ENCODE data around the gene POLA2. TPM values are rescaled to one million over a fixed set of nuclear protein-coding genes. Genes with fewer than 3 reads are reported as not detected.

POLA2 gene
- 12.6 and 13.3 TPM in 2 replicates for polyA plus RNA-seq (2013)

DNA sequence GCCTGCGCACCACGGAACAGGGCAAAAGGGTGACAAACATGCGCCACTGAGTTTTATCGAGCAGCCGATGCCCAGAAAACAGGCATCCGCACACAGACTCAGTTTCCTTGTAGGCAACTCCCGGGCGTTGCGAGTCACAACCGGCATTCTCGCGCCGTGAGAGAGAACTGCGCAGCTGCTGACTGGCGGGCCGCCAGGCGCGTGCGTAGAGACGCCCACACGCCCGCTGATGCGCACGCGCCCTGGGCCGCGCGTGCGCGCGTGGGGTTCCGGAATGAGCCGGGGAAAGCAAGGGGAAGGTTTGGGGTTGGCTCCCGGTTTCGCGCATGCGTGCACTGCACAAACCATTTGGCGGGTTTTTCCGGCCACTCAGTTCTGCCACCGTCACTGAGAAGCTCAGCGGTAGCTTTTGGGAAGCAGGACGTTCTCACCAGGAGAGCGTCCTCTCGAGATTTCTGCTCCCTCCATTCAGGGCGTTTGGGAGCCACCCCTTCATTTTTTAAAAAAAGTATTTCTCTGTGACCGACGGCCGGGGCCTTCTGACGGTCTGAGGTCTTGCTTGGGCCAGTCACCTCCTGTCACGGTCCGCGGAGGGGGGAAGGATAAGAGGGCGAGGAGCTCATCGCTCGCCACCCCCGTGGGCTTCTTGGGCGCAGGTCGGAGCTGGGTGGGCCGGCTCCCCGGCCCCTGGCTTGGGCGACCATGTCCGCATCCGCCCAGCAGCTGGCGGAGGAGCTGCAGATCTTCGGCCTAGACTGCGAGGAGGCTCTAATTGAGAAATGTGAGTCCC, at the start of gene POLA2:
TSS of gene POLA2 (plus strand) at position 372 of the 790 bp plus-strand sequence. CDS start at position 703, 331 bp downstream.
- Histone ChIP-seq H3K4me1 (ENCODE audit: control insufficient read depth in 1 of 2, insufficient read depth in 2 of 2, low read length in 2 of 2) (peaks cover 0 to 5% of the 10 kb centered on the region in 2 experiments), H3K4me2 (ENCODE audit: low read length) (peak within 1 kb of the TSS; percentile 89), H2AK5ac (ENCODE audit: low read length) (peak within 1 kb of the TSS; percentile 21), H2BK5ac (ENCODE audit: low read depth, low read length, poor library complexity) (peak within 1 kb of the TSS; percentile 19), H3K27ac (ENCODE audit: low read depth, low read length) (peak within 1 kb of the TSS; percentile 18), H4K12ac (ENCODE audit: low read depth, low read length) (peak within 1 kb of the TSS; percentile 20), H3K9ac (ENCODE audit: low read length) (peak within 1 kb of the TSS; percentile 97), H3K9me3 (ENCODE audit: insufficient read depth, low read depth, low read length) (no peaks in the 10 kb centered on the region), H3K18ac (ENCODE audit: low read length) (peak within 1 kb of the TSS; percentile 24), H3K4ac (ENCODE audit: low read depth, low read length) (peak within 1 kb of the TSS; percentile 80), H3K79me1 (ENCODE audit: low read length) (peaks cover 9% of the 10 kb centered on the region), H3K23ac (ENCODE audit: low read length) (no peak within 1 kb of the TSS), H4K8ac (ENCODE audit: low read depth, low read length) (peak within 1 kb of the TSS; percentile 77), H3K4me3 (ENCODE audit: low read depth, low read length) (peak within 1 kb of the TSS; percentile 85), H2AFZ (ENCODE audit: insufficient read depth, low read length, poor library complexity) (peak within 1 kb of the TSS; percentile 48), H2BK120ac (ENCODE audit: insufficient read depth, low read length, poor library complexity) (no peak within 1 kb of the TSS), H2BK12ac (ENCODE audit: low read length) (no peak within 1 kb of the TSS), H3K14ac (ENCODE audit: low read length) (peak within 1 kb of the TSS; percentile 32), H3K79me2 (ENCODE audit: control insufficient read depth, insufficient read depth, low read length, poor library complexity) (peaks cover 8% of the 10 kb centered on the region), H4K91ac (ENCODE audit: low read depth, low read length) (peak within 1 kb of the TSS; percentile 64), H3K36me3 (ENCODE audit: control insufficient read depth in 1 of 2, insufficient read depth in 2 of 2, low read length in 2 of 2) (peaks cover 4 to 9% of the 10 kb centered on the region in 2 experiments), H3K27me3 (ENCODE audit: insufficient read depth, low read length) (no peaks in the 10 kb centered on the region)
- DNase-seq: peak; percentile 98 to 100
- no CpG with 5 or more reads among the region's 66 CpGs for WGBS (ENCODE audit: extremely low coverage, insufficient coverage, insufficient read length)

DNA sequence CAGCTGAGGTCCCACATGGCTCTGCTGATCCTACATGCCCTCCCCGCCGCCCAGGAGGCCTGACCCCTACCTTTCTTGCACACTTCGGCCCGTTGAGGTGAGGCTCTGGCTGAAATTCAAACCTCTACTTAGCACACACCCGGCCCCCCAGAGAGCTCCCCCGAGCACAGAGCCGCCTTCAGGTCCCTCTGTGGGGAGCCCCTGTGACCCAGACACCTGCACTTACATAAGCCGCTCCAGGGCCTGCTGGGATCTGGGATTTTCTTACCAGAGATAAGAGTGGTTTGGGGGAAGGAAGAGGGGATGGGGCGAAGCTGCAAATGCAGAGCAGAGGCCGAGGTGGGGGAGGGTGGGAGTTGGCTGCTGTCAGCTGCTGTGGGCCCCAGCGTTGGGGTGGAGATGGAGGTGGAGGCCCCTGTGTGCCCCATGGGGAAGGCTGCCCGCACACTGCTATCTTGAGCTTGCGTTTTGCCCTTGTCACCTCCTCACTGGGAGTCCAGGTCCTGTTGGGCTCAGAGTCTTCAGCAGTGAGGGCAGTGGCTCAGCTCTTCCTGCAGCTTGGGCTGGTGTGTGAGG, 49.4 kb upstream of the POLA2 start:
- no peak overlapping the region for H2BK5ac ChIP-seq (ENCODE audit: low read depth, low read length, poor library complexity)
- no peaks in the 10 kb centered on the region for H3K27me3 ChIP-seq (ENCODE audit: insufficient read depth, low read length)
- H3K27ac ChIP-seq (ENCODE audit: low read depth, low read length): no peak overlapping the region
- no peak overlapping the region for H3K23ac ChIP-seq (ENCODE audit: low read length)
- H3K9me3 ChIP-seq (ENCODE audit: insufficient read depth, low read depth, low read length): peaks cover 1% of the 10 kb centered on the region
- WGBS (ENCODE audit: extremely low coverage, insufficient coverage, insufficient read length): no CpG with 5 or more reads among the region's 13 CpGs
- peaks cover 43 to 46% of the 10 kb centered on the region in 2 experiments for H3K36me3 ChIP-seq (ENCODE audit: control insufficient read depth in 1 of 2, insufficient read depth in 2 of 2, low read length in 2 of 2)
- no peak for DNase-seq
- no peak overlapping the region for H3K4me2 ChIP-seq (ENCODE audit: low read length)
- H4K12ac ChIP-seq (ENCODE audit: low read depth, low read length): no peak overlapping the region
- no peak overlapping the region for H3K4ac ChIP-seq (ENCODE audit: low read depth, low read length)
- H3K79me2 ChIP-seq (ENCODE audit: control insufficient read depth, insufficient read depth, low read length, poor library complexity): no peaks in the 10 kb centered on the region
- H3K18ac ChIP-seq (ENCODE audit: low read length): no peak overlapping the region
- no peak overlapping the region for H3K14ac ChIP-seq (ENCODE audit: low read length)
- H2BK12ac ChIP-seq (ENCODE audit: low read length): no peak overlapping the region
- H4K8ac ChIP-seq (ENCODE audit: low read depth, low read length): no peak overlapping the region
- no peak overlapping the region for H2AFZ ChIP-seq (ENCODE audit: insufficient read depth, low read length, poor library complexity)
- peaks cover 2% of the 10 kb centered on the region for H3K79me1 ChIP-seq (ENCODE audit: low read length)
- H2AK5ac ChIP-seq (ENCODE audit: low read length): no peak overlapping the region
- no peak overlapping the region for H2BK120ac ChIP-seq (ENCODE audit: insufficient read depth, low read length, poor library complexity)
- H3K4me1 ChIP-seq (ENCODE audit: control insufficient read depth in 1 of 2, insufficient read depth in 2 of 2, low read length in 2 of 2): peaks cover 3 to 8% of the 10 kb centered on the region in 2 experiments
- H3K4me3 ChIP-seq (ENCODE audit: low read depth, low read length): no peak overlapping the region
- peak overlapping the region; percentile 48 for H3K9ac ChIP-seq (ENCODE audit: low read length)
- no peak overlapping the region for H4K91ac ChIP-seq (ENCODE audit: low read depth, low read length)

DNA sequence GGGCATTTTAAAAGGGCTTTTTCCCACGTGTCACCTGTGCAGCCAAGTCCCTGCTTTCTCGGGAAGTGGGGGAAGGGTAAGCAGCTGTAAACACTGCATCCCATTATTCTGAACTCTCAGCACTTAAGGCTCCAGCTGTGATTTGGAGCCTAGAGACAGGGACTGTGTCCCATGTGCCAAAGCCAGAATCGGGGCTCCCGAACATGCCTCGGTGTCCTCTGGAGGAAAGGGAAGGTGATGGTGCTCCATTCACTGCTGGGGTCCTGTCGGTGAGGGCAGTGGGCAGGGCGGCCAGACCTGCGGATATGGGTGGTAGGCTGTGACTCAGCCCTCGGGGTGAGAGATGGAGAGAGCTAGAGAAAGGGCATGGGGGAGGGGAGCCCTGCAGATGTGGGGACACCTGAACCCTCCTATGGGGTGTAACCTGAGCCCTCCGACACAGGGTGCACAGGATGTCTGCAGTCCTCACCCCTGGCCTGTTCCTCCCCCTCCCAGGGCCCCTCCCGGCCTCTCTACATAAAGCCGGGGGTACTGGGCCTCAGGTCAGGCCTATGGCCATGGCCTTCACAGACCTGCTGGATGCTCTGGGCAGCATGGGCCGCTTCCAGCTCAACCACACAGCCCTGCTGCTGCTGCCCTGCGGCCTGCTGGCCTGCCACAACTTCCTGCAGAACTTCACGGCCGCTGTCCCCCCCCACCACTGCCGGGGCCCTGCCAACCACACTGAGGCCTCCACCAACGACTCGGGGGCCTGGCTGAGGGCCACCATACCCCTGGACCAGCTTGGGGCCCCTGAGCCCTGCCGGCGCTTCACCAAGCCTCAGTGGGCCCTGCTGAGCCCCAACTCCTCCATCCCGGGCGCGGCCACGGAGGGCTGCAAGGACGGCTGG, 48.2 kb upstream of the POLA2 start:
- Histone ChIP-seq H3K27me3 (ENCODE audit: insufficient read depth, low read length) (no peaks in the 10 kb centered on the region), H4K12ac (ENCODE audit: low read depth, low read length) (no peak overlapping the region), H3K36me3 (ENCODE audit: control insufficient read depth in 1 of 2, insufficient read depth in 2 of 2, low read length in 2 of 2) (peaks cover 32 to 36% of the 10 kb centered on the region in 2 experiments), H3K4me1 (ENCODE audit: control insufficient read depth in 1 of 2, insufficient read depth in 2 of 2, low read length in 2 of 2) (peaks cover 3 to 8% of the 10 kb centered on the region in 2 experiments), H3K27ac (ENCODE audit: low read depth, low read length) (no peak overlapping the region), H3K79me2 (ENCODE audit: control insufficient read depth, insufficient read depth, low read length, poor library complexity) (no peaks in the 10 kb centered on the region), H3K23ac (ENCODE audit: low read length) (no peak overlapping the region), H3K9ac (ENCODE audit: low read length) (no peak overlapping the region), H2BK120ac (ENCODE audit: insufficient read depth, low read length, poor library complexity) (no peak overlapping the region), H2AFZ (ENCODE audit: insufficient read depth, low read length, poor library complexity) (no peak overlapping the region), H3K14ac (ENCODE audit: low read length) (no peak overlapping the region), H3K4me2 (ENCODE audit: low read length) (no peak overlapping the region), H4K91ac (ENCODE audit: low read depth, low read length) (no peak overlapping the region), H4K8ac (ENCODE audit: low read depth, low read length) (no peak overlapping the region), H3K79me1 (ENCODE audit: low read length) (peaks cover 2% of the 10 kb centered on the region), H3K4ac (ENCODE audit: low read depth, low read length) (no peak overlapping the region), H3K9me3 (ENCODE audit: insufficient read depth, low read depth, low read length) (peaks cover 4% of the 10 kb centered on the region), H2AK5ac (ENCODE audit: low read length) (no peak overlapping the region), H2BK5ac (ENCODE audit: low read depth, low read length, poor library complexity) (no peak overlapping the region), H3K18ac (ENCODE audit: low read length) (no peak overlapping the region), H2BK12ac (ENCODE audit: low read length) (no peak overlapping the region), H3K4me3 (ENCODE audit: low read depth, low read length) (no peak overlapping the region)
- no CpG with 5 or more reads among the region's 26 CpGs for WGBS (ENCODE audit: extremely low coverage, insufficient coverage, insufficient read length)
- no peak for DNase-seq

- no peak overlapping the region for H3K4me2 ChIP-seq (ENCODE audit: low read length)
- peaks cover 2% of the 10 kb centered on the region for H3K79me1 ChIP-seq (ENCODE audit: low read length)
- H3K9me3 ChIP-seq (ENCODE audit: insufficient read depth, low read depth, low read length): peaks cover 4% of the 10 kb centered on the region
- H4K8ac ChIP-seq (ENCODE audit: low read depth, low read length): no peak overlapping the region
- H2BK12ac ChIP-seq (ENCODE audit: low read length): no peak overlapping the region
- H2BK5ac ChIP-seq (ENCODE audit: low read depth, low read length, poor library complexity): no peak overlapping the region
- H4K12ac ChIP-seq (ENCODE audit: low read depth, low read length): no peak overlapping the region
- H3K14ac ChIP-seq (ENCODE audit: low read length): no peak overlapping the region
- H2AFZ ChIP-seq (ENCODE audit: insufficient read depth, low read length, poor library complexity): no peak overlapping the region
- no peak for DNase-seq
- H3K4ac ChIP-seq (ENCODE audit: low read depth, low read length): no peak overlapping the region
- no peak overlapping the region for H2AK5ac ChIP-seq (ENCODE audit: low read length)
- H3K4me1 ChIP-seq (ENCODE audit: control insufficient read depth in 1 of 2, insufficient read depth in 2 of 2, low read length in 2 of 2): peaks cover 3 to 8% of the 10 kb centered on the region in 2 experiments
- H3K36me3 ChIP-seq (ENCODE audit: control insufficient read depth in 1 of 2, insufficient read depth in 2 of 2, low read length in 2 of 2): peaks cover 28% of the 10 kb centered on the region in 2 experiments
- H3K9ac ChIP-seq (ENCODE audit: low read length): no peak overlapping the region
- no peak overlapping the region for H3K27ac ChIP-seq (ENCODE audit: low read depth, low read length)
- no peak overlapping the region for H3K18ac ChIP-seq (ENCODE audit: low read length)
- no peak overlapping the region for H3K23ac ChIP-seq (ENCODE audit: low read length)
- WGBS (ENCODE audit: extremely low coverage, insufficient coverage, insufficient read length): no CpG with 5 or more reads among the region's 16 CpGs
- H3K4me3 ChIP-seq (ENCODE audit: low read depth, low read length): no peak overlapping the region
- no peak overlapping the region for H4K91ac ChIP-seq (ENCODE audit: low read depth, low read length)
- no peak overlapping the region for H2BK120ac ChIP-seq (ENCODE audit: insufficient read depth, low read length, poor library complexity)
- H3K27me3 ChIP-seq (ENCODE audit: insufficient read depth, low read length): no peaks in the 10 kb centered on the region
- no peaks in the 10 kb centered on the region for H3K79me2 ChIP-seq (ENCODE audit: control insufficient read depth, insufficient read depth, low read length, poor library complexity)
Observed at GRCh38 chr11:65214212-65214845, 47.4 kb upstream of the POLA2 start.
